GM19452 (cell line): ENCODE data around the gene MTA1.

ENCODE experiments used
- ATAC-seq: cut with Tn5 transposase; IDR thresholded peaks from one replicate; pipeline ENCODE4 v1.9.1; 2021; ENCODE audit not compliant: unreplicated experiment

The MTA1 gene

GRCh38 chr14:105401699-105402098 lies 17.9 kb upstream of the MTA1 start:
- ATAC-seq: no peak

- no peak for ATAC-seq
Measured at GRCh38 chr14:105408592-105408991, 11.0 kb upstream of the MTA1 start.

- ATAC-seq: no peak
Measured at GRCh38 chr14:105409364-105409763, 10.3 kb upstream of the MTA1 start.

- ATAC-seq: no peak
Measured at GRCh38 chr14:105410642-105411016, 9.0 kb upstream of the MTA1 start.

GRCh38 chr14:105411017-105411941 lies 8.3 kb upstream of the MTA1 start:
- no peak for ATAC-seq

- ATAC-seq: no peak
Measured at GRCh38 chr14:105411985-105412770, 7.4 kb upstream of the MTA1 start.

GRCh38 chr14:105412771-105413543 lies 6.7 kb upstream of the MTA1 start:
- no peak for ATAC-seq

- ATAC-seq: no peak
Measured at GRCh38 chr14:105413544-105413886, 6.1 kb upstream of the MTA1 start.

GRCh38 chr14:105414456-105415371 lies 4.9 kb upstream of the MTA1 start:
- ATAC-seq: peak; percentile 53

- no peak for ATAC-seq
Measured at GRCh38 chr14:105415481-105416428, 3.9 kb upstream of the MTA1 start.

- ATAC-seq: no peak
Measured at GRCh38 chr14:105416671-105417070, 3.0 kb upstream of the MTA1 start.

GRCh38 chr14:105417690-105418121 lies 1.9 kb upstream of the MTA1 start:
- ATAC-seq: no peak

- ATAC-seq: no peak
Measured at GRCh38 chr14:105418269-105419194, 1.1 kb upstream of the MTA1 start.

GRCh38 chr14:105420101-105420973 lies 710 bp downstream of the MTA1 start:
- no peak for ATAC-seq

- no peak for ATAC-seq
Measured at GRCh38 chr14:105420974-105421674, 1.5 kb downstream of the MTA1 start.
